Erythroblast (primary cell): Measurements from ENCODE around the gene SEC61B.

Source experiments
- GATA1 ChIP-seq: IDR thresholded peaks from 2 replicates; pipeline ENCODE4 v1.6.1; 2011; ENCODE audit warnings: low read depth, mild to moderate bottlenecking, control low read depth, low read length, moderate library complexity
- POLR2A ChIP-seq: IDR thresholded peaks from 2 replicates; pipeline ENCODE4 v1.6.1; 2011; ENCODE audit warnings: mild to moderate bottlenecking, low read length

DNA sequence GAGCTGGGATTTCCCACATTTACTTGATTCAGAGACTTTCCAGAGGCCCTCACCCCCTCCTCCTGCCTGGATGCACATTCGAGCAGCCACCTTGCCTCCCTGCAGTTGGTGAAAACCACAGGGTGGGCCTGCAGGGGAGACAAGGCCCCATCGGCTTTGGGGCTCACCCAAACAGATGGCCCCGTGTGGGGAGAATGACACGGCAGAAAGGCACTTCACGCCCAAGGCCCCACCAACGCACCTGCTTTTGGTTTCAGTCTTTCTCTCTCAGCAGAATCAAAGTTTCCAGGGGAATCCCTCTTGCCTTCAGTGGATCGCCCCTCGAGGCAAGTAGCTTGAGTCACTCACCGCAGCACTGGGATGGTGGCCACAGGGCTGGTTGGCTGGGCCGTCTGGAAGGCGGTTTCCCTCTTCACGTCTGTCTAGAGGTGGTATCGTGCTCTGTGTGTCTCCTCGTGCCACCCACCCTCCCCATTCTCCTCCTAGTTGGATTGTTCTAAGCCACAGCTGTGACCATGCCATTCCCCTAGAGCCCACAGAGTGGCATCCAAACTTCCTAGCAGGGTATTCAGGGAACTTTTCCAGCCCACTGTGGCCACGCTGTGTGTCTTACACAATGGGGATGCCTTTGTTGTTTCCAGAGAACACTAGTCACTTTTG lies 31.8 kb downstream of the SEC61B start:
- no peak for TF ChIP-seq POLR2A
- TF ChIP-seq GATA1: no peak
